ENCODE data around the gene TIMM17B. TPM values are rescaled to one million over a fixed set of nuclear protein-coding genes. Genes with fewer than 3 reads are reported as not detected.
"Not testable (repeated sequence)": the region's sequence is repeated elsewhere in the genome, so short reads cannot be mapped to it uniquely, and the experiment has no call there.

TIMM17B gene
- total RNA-seq, 1 experiment from 2014 or later = 89.7 TPM

DNA sequence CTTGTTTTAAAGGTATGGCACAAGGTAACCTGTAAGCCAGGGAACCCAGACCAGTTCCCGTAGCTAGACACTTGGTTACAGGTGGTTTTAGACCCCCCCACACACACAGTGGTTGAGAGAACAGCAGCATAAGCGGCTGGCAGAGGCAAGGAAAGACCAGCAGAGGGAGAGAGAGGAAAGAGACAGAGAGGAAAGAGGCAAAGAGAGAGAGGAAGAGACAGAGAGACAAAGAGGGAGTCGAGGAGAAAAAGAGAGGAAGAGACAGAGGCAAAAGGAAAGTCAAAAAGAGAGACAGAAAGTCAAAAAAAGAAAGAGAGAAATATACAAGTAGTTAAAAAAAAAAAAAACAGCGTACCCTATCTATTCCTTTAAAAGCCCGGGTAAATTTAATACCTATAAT, 42.7 kb downstream of the TIMM17B start:
- Histone ChIP-seq H3T11ph (ENCODE audit: low read length) (no peak overlapping the region), H2BK20ac (ENCODE audit: low read depth, low read length, poor library complexity, severe bottlenecking) (no peak overlapping the region), H3K14ac (ENCODE audit: insufficient read depth, low read length) (no peak overlapping the region), H2AFZ (ENCODE audit: low read length) (no peak overlapping the region), H3K4me1 (ENCODE audit: insufficient read depth, low read length) (no peaks in the 10 kb centered on the region), H2BK5ac (ENCODE audit: insufficient read length, low read length) (no peak overlapping the region), H3K9me3 (ENCODE audit: control insufficient read depth, low read depth, low read length) (peaks cover 6% of the 10 kb centered on the region), H3K18ac (ENCODE audit: insufficient read length, low read depth, low read length) (no peak overlapping the region), H3K4ac (ENCODE audit: low read depth, low read length) (no peak overlapping the region), H3K9ac (ENCODE audit: extremely low read depth, insufficient read length, low read length) (no peak overlapping the region), H3K79me1 (ENCODE audit: insufficient read depth, low read depth, low read length, poor library complexity, severe bottlenecking) (no peaks in the 10 kb centered on the region), H3K27ac (ENCODE audit: insufficient read length, low read depth, low read length) (no peak overlapping the region), H3K23ac (ENCODE audit: insufficient read length, low read depth, low read length) (no peak overlapping the region), H4K5ac (ENCODE audit: insufficient read length, low read depth, low read length) (no peak overlapping the region), H4K20me1 (ENCODE audit: control insufficient read depth, insufficient read depth, insufficient read length) (no peaks in the 10 kb centered on the region), H3K4me2 (ENCODE audit: insufficient read depth, insufficient read length, low read length) (no peak overlapping the region), H3K79me2 (ENCODE audit: insufficient read depth, low read length) (no peaks in the 10 kb centered on the region), H4K91ac (ENCODE audit: insufficient read length, low read depth, low read length) (no peak overlapping the region), H2BK15ac (ENCODE audit: low read depth, low read length) (no peak overlapping the region), H4K8ac (replicated peaks; ENCODE audit: insufficient read length, low read depth, low read length) (no peak overlapping the region), H2BK120ac (ENCODE audit: low read depth, low read length, poor library complexity, severe bottlenecking) (no peak overlapping the region), H2AK5ac (ENCODE audit: insufficient read length, low read length) (no peak overlapping the region), H3K56ac (ENCODE audit: insufficient read length, low read depth, low read length) (no peak overlapping the region), H2BK12ac (ENCODE audit: insufficient read length, low read depth, low read length) (no peak overlapping the region), H3K27me3 (ENCODE audit: insufficient read depth, low read length) (no peaks in the 10 kb centered on the region), H3K23me2 (ENCODE audit: insufficient read length, low read depth, low read length, poor library complexity, severe bottlenecking) (no peaks in the 10 kb centered on the region)
- TF ChIP-seq CTCF (conservative IDR thresholded peaks at IDR 0.05) = peak; percentile 48; the same call in 2 of the 3 replicates
- WGBS (ENCODE audit: extremely low coverage, insufficient read length, low lambda C conversion rate) = no CpG with 5 or more reads among the region's 5 CpGs
- Mint-ChIP-seq H3K27ac (peak overlapping the region in 1 of 3 experiments; percentile 43; a peak in 2 of 7 replicates), H3K4me3 (no peak overlapping the region), H3K4me1 (peaks cover 6 to 8% of the 10 kb centered on the region in 2 experiments; a peak in 3 of 4 replicates), H3K9me3 (peaks cover 68 to 70% of the 10 kb centered on the region in 2 experiments), H3K36me3 (ENCODE audit: insufficient read depth in 1 of 3, low read depth in 3 of 3) (peaks cover 16 to 18% (median 16%) of the 10 kb centered on the region in 3 experiments), H3K27me3 (ENCODE audit: low read depth) (peaks cover 2% of the 10 kb centered on the region; the same call in 1 of the 2 replicates)
- DNase-seq = no peak

DNA sequence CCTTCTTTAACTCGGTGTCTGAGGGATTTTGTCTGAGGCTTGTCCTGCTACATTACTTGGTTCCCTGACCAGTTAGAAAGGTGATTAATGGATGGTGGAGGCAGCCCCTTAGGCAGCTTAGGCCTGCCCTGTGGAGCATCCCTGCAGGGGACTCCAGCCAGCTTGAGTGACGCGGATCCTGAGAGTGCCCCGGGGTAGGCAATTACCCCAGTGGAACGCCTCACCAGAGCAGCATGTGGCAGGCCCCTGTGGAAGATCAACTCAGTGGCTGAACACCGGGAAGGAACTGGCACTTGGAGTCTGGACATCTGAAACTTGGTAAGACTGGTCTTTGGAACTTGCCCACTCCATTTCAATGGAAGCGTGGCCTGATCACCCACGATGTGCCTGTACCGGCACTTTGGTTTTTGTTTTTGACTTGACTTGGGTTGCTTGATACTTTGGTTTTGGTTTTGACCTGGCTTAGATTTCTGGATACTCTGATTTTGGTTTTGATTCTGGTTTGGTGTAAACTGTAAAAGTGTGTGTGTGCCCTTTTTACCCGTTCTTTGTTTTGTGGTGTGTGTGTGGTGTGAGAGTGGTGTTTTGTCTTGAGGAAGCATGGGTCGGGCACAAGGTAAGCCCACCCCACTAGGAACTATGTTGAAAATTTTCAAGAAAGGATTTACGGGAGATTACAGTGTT, 43.3 kb downstream of the TIMM17B start:
- H3K27me3 Mint-ChIP-seq (ENCODE audit: low read depth); H4K5ac ChIP-seq (ENCODE audit: insufficient read length, low read depth, low read length); H4K20me1 ChIP-seq (ENCODE audit: control insufficient read depth, insufficient read depth, insufficient read length); H3K23me2 ChIP-seq (ENCODE audit: insufficient read length, low read depth, low read length, poor library complexity, severe bottlenecking); H3K56ac ChIP-seq (ENCODE audit: insufficient read length, low read depth, low read length); H3K9ac ChIP-seq (ENCODE audit: extremely low read depth, insufficient read length, low read length); H2BK12ac ChIP-seq (ENCODE audit: insufficient read length, low read depth, low read length); H3K4me1 Mint-ChIP-seq; H3K27me3 ChIP-seq (ENCODE audit: insufficient read depth, low read length); H2AK5ac ChIP-seq (ENCODE audit: insufficient read length, low read length); H2BK20ac ChIP-seq (ENCODE audit: low read depth, low read length, poor library complexity, severe bottlenecking); H3K23ac ChIP-seq (ENCODE audit: insufficient read length, low read depth, low read length); H3K4me2 ChIP-seq (ENCODE audit: insufficient read depth, insufficient read length, low read length); H4K91ac ChIP-seq (ENCODE audit: insufficient read length, low read depth, low read length); H4K8ac ChIP-seq (replicated peaks; ENCODE audit: insufficient read length, low read depth, low read length); H2AFZ ChIP-seq (ENCODE audit: low read length); DNase-seq; H3K79me2 ChIP-seq (ENCODE audit: insufficient read depth, low read length); H3K4me1 ChIP-seq (ENCODE audit: insufficient read depth, low read length); H3K9me3 ChIP-seq (ENCODE audit: control insufficient read depth, low read depth, low read length); H3K27ac ChIP-seq (ENCODE audit: insufficient read length, low read depth, low read length); H3K79me1 ChIP-seq (ENCODE audit: insufficient read depth, low read depth, low read length, poor library complexity, severe bottlenecking); H3K4ac ChIP-seq (ENCODE audit: low read depth, low read length); H3K14ac ChIP-seq (ENCODE audit: insufficient read depth, low read length); H3T11ph ChIP-seq (ENCODE audit: low read length); H2BK120ac ChIP-seq (ENCODE audit: low read depth, low read length, poor library complexity, severe bottlenecking); H3K18ac ChIP-seq (ENCODE audit: insufficient read length, low read depth, low read length); H2BK5ac ChIP-seq (ENCODE audit: insufficient read length, low read length); H2BK15ac ChIP-seq (ENCODE audit: low read depth, low read length): not testable (repeated sequence)
- H3K4me3 Mint-ChIP-seq = peak overlapping the region in 1 of 2 experiments; percentile 5; a peak in 1 of 5 replicates
- peaks cover 16 to 18% (median 16%) of the 10 kb centered on the region in 3 experiments for H3K36me3 Mint-ChIP-seq (ENCODE audit: insufficient read depth in 1 of 3, low read depth in 3 of 3)
- no CpG with 5 or more reads among the region's 12 CpGs for WGBS (ENCODE audit: extremely low coverage, insufficient read length, low lambda C conversion rate)
- H3K27ac Mint-ChIP-seq = peak overlapping the region in 1 of 3 experiments; percentile 79; a peak in 1 of 7 replicates
- peaks cover 69 to 74% of the 10 kb centered on the region in 2 experiments for H3K9me3 Mint-ChIP-seq
